GM10266 (cell line): ENCODE data around the gene STX17.

ENCODE experiments used
- DNase-seq: peaks from one replicate; pipeline ENCODE4 v3.0.0; 2012; ENCODE audit errors: extremely low spot score
- TF ChIP-seq, protein P1 (sequence below): IDR thresholded peaks from 2 replicates; pipeline ENCODE4 v1.5.1; 2012; ENCODE audit warnings: mild to moderate bottlenecking, low read depth; ENCODE audit not compliant: control insufficient read depth, insufficient read depth; ENCODE audit errors: missing control alignments

The STX17 gene

DNA sequence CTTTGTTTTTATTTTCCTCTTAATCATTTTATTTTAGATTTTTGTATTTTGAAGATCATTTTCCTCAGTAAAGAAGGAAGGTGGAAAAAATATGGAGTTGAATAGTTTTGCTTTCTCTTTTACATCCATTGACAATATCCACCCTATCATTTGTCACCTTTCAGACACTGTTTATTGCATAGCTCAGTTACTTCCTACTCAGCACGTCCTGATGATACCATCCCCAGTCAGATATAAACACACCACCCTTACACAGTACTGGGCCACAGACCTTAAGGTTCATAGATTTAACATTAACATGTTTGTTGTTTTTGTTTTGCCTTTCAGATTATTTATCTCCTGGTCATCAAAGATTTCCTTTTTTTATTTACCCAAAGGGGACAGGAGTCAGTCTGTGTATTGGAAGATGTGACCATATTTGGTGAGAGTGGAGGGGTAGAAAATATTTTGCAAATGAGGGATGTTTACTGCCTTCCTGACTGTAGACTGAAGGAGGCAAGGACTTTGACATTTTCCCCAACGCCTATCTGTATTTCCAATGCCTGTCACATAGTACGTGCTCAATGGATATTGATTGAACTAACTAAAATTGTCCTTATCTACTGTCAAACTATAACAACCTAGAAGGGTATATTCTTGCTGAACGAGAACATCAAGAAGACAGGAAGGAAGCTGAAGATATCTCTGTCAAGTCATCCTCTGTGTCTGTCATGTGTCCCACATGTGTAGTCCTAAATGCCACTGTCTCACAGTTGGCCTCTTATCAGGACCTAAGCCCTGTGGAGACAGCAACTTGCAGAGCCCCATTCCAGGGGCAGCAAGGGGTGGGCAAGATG is 15.6 kb downstream of the STX17 start:
- TF ChIP-seq, protein P1, sequence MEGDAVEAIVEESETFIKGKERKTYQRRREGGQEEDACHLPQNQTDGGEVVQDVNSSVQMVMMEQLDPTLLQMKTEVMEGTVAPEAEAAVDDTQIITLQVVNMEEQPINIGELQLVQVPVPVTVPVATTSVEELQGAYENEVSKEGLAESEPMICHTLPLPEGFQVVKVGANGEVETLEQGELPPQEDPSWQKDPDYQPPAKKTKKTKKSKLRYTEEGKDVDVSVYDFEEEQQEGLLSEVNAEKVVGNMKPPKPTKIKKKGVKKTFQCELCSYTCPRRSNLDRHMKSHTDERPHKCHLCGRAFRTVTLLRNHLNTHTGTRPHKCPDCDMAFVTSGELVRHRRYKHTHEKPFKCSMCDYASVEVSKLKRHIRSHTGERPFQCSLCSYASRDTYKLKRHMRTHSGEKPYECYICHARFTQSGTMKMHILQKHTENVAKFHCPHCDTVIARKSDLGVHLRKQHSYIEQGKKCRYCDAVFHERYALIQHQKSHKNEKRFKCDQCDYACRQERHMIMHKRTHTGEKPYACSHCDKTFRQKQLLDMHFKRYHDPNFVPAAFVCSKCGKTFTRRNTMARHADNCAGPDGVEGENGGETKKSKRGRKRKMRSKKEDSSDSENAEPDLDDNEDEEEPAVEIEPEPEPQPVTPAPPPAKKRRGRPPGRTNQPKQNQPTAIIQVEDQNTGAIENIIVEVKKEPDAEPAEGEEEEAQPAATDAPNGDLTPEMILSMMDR, result no peak
- DNase-seq, result no peak

DNA sequence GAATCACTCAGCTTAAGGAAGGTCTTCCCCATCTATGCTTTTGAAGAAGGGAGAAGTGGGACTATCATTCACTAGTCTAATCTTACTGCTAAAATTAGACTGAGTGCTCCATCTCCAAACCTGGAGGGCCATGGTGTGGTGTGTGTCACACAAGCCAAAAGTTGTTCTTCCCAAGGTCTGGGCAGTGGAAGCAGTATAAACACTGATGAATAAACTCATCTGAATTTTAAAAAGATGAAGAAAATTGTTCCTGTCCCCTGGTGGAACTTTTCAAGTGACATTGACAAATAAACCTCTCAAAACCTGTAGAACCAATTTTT is 16.2 kb downstream of the STX17 start:
- TF ChIP-seq, protein P1, result no peak
- DNase-seq, result no peak

DNA sequence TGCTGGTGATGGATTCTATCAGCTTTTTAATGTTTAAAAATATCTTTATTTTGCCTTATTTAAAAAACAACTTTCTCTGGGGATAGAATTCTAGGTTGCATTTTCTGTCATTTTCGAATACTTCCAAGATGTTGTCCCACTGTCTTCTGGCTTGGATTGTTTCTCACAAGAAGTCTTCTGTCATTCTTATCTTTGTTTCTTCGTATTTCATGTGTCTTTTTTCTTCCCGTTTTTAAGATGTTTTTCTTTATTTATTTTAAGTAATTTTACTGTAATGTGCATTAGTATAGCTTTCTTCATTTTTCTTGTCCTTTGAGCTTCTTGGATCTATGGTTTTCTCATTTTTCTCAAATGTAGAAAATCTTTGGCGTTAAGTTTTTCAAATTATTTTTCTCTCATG is 19.1 kb downstream of the STX17 start:
- DNase-seq, result no peak
- TF ChIP-seq, protein P1, result no peak

DNA sequence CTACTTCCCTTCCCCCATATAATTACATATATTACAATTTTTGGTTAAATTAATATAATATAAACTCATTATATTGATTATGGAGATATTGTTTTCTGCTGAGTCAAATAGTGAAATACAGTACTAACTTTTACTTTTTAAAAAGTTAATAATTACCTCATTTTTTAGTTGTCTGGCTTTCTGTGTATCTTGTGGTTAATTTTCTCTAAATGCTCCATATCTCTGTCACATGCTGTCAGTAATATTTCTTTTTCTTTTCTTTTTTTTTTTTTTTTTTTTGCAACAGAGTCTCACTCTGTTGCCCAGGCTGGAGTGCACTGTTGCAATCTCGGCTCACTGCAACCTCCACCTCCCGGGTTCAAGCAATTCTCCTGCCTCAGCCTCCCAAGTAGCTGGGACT is 23.2 kb downstream of the STX17 start:
- TF ChIP-seq, protein P1, result no peak
- DNase-seq, result no peak

DNA sequence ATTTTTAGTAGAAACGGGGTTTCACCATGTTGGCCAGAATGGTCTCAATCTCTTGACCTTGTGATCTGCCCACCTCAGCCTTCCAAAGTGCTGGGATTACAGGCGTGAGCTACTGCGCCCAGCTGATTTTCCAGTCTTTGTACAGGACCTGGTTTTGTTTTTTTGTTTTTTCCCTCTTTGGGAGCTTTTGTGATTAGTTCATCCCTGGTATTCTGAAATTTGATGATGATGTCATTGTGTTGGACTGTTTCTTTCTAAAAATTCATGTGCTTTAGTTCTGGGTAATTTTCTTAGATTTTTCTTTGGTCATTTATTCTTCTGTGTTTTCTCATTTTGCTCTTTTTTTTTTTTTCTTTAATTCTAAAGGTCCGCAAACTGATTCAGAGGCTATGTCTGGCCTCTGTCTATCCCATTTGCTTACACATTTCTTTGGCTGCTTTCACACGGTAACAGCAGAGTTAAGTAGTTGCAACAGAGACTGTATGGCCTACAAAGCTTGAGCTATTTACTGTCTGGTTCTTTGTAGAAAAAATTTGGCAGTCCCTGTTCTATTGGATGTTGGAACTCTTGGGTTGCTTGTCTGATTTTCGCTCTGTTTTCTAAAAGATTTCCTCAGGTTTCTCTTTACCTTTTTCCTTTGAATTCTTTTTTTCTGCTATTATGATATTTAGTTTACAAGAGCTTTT is 24.8 kb downstream of the STX17 start:
- TF ChIP-seq, protein P1, result no peak

DNA sequence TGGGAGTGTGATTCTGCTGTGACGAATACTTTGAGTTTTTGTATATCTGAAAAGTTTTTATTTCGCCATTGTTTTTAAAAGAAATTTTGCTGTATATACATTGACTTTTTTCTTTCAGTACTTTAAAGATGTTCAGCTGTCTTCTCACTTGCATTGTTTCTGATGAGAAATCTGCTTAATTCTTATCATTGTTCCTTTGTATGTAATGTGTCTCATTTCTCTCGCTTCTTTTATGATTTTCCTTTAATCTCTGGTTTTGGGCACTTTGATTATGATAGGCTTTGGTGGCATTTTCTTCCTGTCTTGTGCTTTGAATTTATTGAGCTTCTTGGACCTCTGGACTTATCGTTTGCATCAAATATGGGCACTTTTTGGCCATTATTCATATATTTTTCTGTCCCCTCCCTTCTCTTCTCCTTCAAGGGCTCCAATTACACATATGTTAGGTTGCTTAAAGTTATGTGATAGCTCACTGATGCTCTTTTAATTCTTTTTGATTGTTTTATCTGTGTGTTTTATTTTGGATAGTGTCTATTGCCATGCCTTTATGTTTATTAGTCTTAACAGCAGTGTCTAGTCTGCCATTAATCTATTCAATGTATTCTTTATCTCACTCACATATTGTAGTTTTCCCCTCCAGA is 30.6 kb downstream of the STX17 start:
- TF ChIP-seq, protein P1, result no peak
- no peak for DNase-seq

More for the DNA sequence above, 24.8 kb downstream of the STX17 start:
- DNase-seq, result no peak

DNA sequence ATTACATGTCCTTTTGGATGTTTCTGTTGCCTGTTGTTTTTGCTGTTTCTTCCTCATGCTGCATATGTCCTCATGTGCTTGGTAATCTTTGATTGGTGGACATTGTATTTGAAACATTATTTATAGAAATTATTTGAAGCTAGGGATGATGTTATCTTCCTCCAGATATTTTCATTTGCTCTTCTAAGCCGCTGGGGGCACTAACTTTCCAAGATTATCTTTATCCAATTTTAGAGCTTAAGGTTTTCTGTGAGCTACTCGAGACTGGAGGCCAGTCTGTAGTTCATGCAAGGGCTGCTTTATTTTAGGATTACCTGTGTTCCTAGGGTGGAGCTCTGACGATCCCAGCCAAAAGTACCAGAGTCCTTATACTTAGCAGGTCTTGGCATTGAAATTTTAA is 40.9 kb downstream of the STX17 start:
- DNase-seq, result no peak
- TF ChIP-seq, protein P1, result no peak
